Spinal cord (tissue), 10 donors: Measurements from ENCODE around the gene AP2A2. TPM values are rescaled to one million over a fixed set of nuclear protein-coding genes. Genes with fewer than 3 reads are reported as not detected.

Experiments
- DNase-seq, 6 donors: peaks; one replicate each; pipeline versions ENCODE4 v3.0.0 to v3.0.0-alpha.2; 2013 to 2015; ENCODE audit warnings: low spot score in 6 of 6, low read depth in 4 of 6
- H3K27ac ChIP-seq: one replicate; pipeline ENCODE4 v1.5.1; 2013; ENCODE audit warnings: low read depth, low read length, control low read depth
- H3K27me3 ChIP-seq: one replicate; pipeline ENCODE4 v1.6.1; 2013; ENCODE audit warnings: low read length; ENCODE audit not compliant: control insufficient read depth, insufficient read depth
- H3K36me3 ChIP-seq: one replicate; pipeline ENCODE4 v1.6.1; 2013; ENCODE audit warnings: low read length; ENCODE audit not compliant: control insufficient read depth, insufficient read depth
- H3K4me1 ChIP-seq: one replicate; pipeline ENCODE4 v1.6.1; 2013; ENCODE audit warnings: low read length; ENCODE audit not compliant: control insufficient read depth, insufficient read depth
- H3K4me3 ChIP-seq: one replicate; pipeline ENCODE4 v1.5.1; 2013; ENCODE audit warnings: low read depth, low read length, control low read depth
- H3K9me3 ChIP-seq: one replicate; pipeline ENCODE4 v1.6.1; 2013; ENCODE audit warnings: low read length; ENCODE audit not compliant: control insufficient read depth, insufficient read depth
- WGBS: methylation state at CpG from one replicate; pipeline ENCODE4 v1.1.5; 2013; ENCODE audit warnings: missing lambda C conversion rate; ENCODE audit not compliant: insufficient coverage; 5-methylcytosine and 5-hydroxymethylcytosine counted together
- polyA plus RNA-seq, 2 donors: library from polyadenylated mRNA; unstranded; fragments of 120-200 nt; gene quantifications; one replicate each; pipeline ENCODE4 v1.2.1, GENCODE V29; 2013; ENCODE audit not compliant: insufficient read length in 2 of 2
- total RNA-seq, 2 donors: library from RNA; depleted of rRNA in 1 of 2; stranded (reverse); fragments of 120-200 nt in 1 of 2; fragments of >200 nt in 1 of 2; gene quantifications; one replicate each; pipeline versions ENCODE4 v1.2.3 to v1.2.4, GENCODE V29; 2013 to 2014
- donor health status: healthy.

The AP2A2 gene
- total and polyA plus RNA-seq, 4 donors, result 46.4 to 132 (median 82.1) TPM

DNA sequence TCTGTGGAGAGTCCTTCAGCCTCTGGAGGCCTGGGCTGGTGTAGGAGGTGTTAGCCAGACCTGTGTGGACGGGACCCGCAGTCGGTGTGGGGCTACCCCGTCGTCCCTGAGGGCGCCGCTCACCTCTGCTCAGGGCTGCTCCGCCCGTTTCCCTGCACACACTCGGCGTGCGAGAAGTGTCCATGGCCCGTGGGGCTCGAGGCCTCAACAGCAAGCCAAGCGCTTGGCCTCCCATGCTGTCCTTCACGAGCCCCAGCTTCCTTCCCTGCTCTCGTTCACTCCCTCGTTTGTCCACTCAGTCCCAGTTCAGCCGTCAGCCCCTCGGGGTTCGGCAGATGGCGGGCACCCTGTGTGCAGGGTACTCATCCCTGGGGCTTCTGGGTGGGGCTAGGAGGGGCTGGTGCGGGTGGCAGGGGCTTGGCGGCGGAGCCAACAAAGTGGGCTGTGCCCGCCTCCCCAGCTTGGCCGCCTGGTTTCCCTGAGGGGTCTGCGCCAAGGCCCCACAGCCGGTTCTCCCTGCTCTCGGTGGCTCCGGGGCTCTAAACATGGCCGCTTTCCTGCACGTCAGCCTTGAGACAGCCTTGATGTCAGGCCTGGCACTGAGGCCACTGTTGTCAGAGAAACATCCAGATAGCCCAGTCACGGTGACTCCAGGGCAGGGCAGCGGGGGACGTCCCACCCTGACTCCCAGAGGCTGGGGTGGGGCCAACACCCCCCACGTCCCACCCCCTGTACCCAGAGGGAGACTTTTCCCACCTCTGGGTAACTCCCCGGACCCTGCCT, 107.5 kb downstream of the AP2A2 start:
- 82% methylated on average over 35 of the region's 38 CpGs for WGBS
- H3K27me3 ChIP-seq, result no peaks in the 10 kb centered on the region
- DNase-seq, result no peak
- H3K9me3 ChIP-seq, result no peaks in the 10 kb centered on the region
- H3K4me3 ChIP-seq, result no peak overlapping the region
- H3K27ac ChIP-seq, result no peak overlapping the region
- no peaks in the 10 kb centered on the region for H3K4me1 ChIP-seq
- peaks cover 14% of the 10 kb centered on the region for H3K36me3 ChIP-seq

DNA sequence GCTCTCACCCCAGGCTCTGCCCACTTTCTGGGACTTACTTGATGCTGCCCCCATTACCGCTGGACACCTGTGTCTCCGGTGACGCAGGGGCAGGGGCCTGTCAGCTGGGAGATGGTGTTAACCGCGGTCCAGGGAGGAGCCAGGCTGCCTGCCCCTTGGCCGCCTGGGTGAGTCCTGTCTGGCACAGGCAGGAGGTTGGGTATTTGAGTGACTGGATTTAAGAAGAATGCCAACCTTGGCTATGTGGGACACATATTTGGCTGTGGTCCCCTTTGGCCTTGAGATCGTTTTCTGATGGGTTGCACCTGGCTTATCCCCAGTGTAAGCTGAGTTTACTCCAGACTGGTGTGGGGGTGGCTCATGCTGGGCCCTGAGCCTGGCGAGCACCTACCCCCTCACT, 108.3 kb downstream of the AP2A2 start:
- no peaks in the 10 kb centered on the region for H3K27me3 ChIP-seq
- WGBS, result 77% methylated on average over 7 of the region's 8 CpGs
- H3K9me3 ChIP-seq, result no peaks in the 10 kb centered on the region

DNA sequence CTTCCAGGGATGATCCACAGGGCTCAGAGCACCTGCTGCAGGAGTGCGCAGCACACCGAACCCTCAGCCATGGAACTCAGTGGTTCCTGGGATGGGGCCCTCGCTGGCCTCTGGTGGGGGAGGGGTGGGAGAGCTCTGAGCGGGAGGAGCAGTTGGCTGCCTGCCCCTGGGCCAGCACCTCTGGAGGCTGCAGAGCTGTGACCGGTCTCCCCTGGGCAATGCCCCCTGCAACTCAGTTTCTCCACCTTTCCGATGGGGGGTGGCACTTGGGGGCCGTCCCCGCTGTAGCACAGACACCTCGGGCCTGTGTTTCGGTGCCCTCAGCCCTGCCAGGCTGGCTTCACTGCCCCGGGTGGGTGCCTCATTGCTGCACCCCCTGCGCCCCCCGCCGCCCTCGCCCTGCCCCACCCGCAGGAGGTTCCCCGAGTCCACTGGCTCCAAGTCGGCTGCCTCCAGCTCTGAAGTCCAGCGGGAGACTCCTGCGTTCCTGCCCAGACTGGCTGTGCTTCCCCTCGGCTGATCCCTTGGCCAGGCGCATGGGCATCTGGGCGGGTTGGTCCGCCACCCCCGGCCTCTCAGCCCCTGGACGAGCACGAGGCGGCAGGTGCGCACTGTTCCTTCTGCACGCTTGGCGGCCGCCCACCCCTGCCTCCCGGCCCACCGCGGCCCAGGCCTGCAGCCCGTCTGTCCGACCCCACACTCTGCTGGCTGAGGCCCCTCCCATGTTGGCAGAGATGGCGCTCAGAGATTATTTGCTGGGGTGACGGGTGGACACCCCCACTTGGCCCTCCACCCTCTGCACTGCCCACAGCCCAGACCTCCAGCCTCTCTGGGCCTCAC, 109.0 kb downstream of the AP2A2 start:
- Histone ChIP-seq H3K4me1 (no peaks in the 10 kb centered on the region), H3K27ac (no peak overlapping the region), H3K4me3 (no peak overlapping the region), H3K9me3 (no peaks in the 10 kb centered on the region), H3K27me3 (no peaks in the 10 kb centered on the region), H3K36me3 (peaks cover 6% of the 10 kb centered on the region)
- WGBS, result 75% methylated on average over 35 of the region's 39 CpGs
- DNase-seq, result no peak

More for the DNA sequence above, 108.3 kb downstream of the AP2A2 start:
- Histone ChIP-seq H3K27ac (no peak overlapping the region), H3K4me3 (no peak overlapping the region), H3K4me1 (no peaks in the 10 kb centered on the region), H3K36me3 (peaks cover 10% of the 10 kb centered on the region)
- DNase-seq, result no peak

DNA sequence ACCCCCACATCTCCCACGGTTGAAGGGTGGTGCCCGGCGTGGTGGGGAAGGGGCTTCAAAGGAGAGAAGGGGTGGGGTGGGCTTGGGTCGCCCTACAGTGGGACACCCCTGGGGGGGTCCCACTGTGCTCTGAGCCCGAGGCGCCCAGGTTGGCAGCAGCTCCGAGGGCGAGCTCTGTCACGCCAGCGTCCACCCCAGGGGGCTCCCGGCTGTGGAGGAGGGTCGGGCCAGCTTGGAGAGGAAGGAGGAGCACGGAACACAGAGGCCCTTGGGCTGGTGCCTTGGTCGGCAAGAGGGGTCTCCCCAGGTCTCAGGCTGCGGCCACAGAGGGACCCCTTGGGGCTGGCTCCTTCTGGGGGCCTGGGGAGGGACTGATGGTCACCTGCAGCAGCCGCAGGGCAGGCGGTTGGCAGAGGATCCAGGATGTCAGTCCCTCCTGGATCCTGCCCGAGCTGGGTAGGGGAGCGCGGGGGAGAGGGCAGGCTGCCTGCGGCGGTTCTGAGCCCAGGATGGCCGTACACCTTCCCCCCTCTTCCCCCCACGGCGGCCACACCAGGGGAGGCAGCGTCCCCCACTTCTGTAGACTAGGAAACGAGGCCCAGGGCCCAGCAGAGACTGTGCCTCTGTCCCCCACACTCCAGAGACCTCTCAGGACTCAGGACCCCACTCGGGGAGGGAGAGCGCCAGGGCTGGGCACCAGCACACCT, 110.1 kb downstream of the AP2A2 start:
- Histone ChIP-seq H3K4me3 (no peak overlapping the region), H3K4me1 (no peaks in the 10 kb centered on the region), H3K36me3 (peaks cover 8% of the 10 kb centered on the region), H3K27me3 (no peaks in the 10 kb centered on the region), H3K9me3 (no peaks in the 10 kb centered on the region), H3K27ac (no peak overlapping the region)
- DNase-seq, result no peak
- 77% methylated on average over 23 of the region's 29 CpGs for WGBS

DNA sequence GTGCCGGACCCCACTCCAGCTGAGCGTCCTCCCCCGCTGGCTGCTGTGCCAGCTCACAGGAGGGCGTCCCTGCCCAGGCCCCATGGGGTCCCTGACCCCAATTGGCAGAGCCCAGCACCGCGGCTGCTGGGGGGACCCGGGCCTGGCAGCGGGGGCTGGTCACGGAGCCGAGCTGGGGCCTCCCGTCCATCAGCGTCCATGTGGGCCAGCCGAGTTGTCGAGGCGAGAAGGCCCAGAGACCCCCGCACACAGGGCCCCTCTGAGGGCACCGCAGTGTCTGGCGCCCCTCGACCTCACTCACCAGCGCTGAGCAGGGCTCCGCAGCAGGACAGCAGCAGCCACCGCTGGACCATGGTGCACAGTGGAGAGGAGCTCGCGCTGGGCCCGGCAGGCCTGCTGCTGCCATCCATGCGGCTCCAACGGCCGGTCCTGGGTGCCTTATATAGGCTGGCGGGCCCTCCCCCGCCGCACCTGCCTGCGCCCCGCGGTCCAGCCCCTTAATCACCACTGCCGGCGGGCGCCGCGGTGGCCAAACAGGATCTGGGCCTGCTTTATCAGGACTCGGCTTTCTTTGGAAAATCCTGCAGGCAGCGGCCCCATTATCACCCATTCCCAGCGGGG, 110.7 kb downstream of the AP2A2 start, which contains the start of gene MUC6:
TSS of gene MUC6 (minus strand) at position 416 of the 621 bp plus-strand sequence. CDS start at position 353, 63 bp downstream.
- Histone ChIP-seq H3K27me3 (no peaks in the 10 kb centered on the region), H3K4me3 (no peak within 1 kb of the TSS), H3K4me1 (no peaks in the 10 kb centered on the region), H3K36me3 (peaks cover 8% of the 10 kb centered on the region), H3K9me3 (no peaks in the 10 kb centered on the region), H3K27ac (no peak within 1 kb of the TSS)
- no peak for DNase-seq
- 63% methylated on average over 42 of the region's 42 CpGs for WGBS

DNA sequence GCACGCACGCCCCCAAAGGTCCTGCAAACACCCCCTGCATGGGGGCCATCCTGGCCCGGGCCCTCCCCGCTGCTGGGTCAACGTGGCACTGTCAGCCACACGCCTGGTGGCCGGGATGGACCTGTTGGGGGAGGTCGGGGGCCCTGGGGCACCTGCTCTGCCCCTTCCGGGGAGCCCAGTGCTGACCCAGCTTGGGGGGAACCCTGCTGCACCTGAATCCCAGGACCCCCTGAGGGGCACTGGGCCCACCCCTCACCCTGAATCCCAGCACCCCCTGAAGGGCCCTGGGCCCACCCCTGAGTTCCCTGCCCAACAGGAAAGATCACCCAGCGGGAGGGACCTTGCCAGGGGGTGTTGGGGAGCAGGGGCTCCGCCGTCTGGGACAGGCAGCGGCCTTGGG, 111.3 kb downstream of the AP2A2 start:
- Histone ChIP-seq H3K36me3 (peaks cover 5% of the 10 kb centered on the region), H3K9me3 (no peaks in the 10 kb centered on the region), H3K27ac (no peak overlapping the region), H3K4me1 (no peaks in the 10 kb centered on the region), H3K27me3 (no peaks in the 10 kb centered on the region), H3K4me3 (no peak overlapping the region)
- 76% methylated on average over 9 of the region's 13 CpGs for WGBS
- no peak for DNase-seq

DNA sequence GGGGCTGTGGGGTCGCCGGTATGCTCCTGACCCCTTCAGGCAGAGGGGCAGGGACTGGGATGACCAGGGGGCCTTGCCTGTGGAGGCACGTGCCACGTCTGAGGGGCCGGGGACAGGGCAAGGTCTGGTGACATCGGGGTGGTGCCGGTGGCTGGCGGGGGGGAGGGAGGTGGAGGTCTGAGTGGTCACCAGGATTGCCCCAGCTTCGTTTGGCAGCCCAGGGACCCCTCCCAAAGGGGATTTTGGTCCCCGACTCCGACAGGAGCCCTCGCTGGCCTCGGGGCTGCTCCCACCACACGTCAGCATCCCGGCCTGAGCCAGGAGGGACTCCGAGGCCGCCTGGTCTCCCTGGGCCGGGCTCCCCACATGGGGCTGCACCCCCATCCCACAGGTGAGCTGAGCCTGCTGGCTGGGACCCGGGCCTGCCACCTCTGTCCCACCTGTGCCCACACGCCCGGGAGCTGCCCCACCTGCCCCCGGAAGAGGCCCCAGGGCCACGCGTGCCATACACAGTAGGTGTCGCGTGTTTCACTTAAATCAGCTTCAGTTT, 111.9 kb downstream of the AP2A2 start:
- H3K27ac ChIP-seq, result no peak overlapping the region
- DNase-seq, result no peak
- no peaks in the 10 kb centered on the region for H3K27me3 ChIP-seq
- H3K4me1 ChIP-seq, result no peaks in the 10 kb centered on the region
- H3K36me3 ChIP-seq, result peaks cover 5% of the 10 kb centered on the region
- no peak overlapping the region for H3K4me3 ChIP-seq
- H3K9me3 ChIP-seq, result no peaks in the 10 kb centered on the region
- WGBS, result 86% methylated on average over 23 of the region's 26 CpGs

DNA sequence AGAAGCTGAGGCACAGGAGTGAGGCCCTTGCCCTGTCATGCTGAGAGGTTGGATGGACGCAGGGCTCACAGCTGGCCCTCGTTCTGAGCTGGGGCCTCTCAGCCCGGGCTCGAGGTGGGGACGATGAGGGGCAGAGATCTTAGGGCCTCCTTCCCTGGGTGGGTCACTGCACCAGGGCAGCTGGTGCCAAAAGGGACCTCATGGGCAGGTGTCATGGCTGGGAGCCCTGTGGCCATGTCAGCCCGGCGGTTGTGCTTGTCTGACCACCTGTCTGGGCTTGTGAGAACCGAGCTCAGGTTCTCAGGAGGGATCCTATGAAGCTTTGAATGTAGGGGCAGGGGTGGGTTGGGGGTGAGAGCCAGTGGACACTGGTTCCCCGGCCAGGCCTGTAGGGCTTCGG, 112.7 kb downstream of the AP2A2 start:
- WGBS, result 84% methylated on average over 10 of the region's 10 CpGs
- DNase-seq, result no peak
- no peaks in the 10 kb centered on the region for H3K27me3 ChIP-seq

DNA sequence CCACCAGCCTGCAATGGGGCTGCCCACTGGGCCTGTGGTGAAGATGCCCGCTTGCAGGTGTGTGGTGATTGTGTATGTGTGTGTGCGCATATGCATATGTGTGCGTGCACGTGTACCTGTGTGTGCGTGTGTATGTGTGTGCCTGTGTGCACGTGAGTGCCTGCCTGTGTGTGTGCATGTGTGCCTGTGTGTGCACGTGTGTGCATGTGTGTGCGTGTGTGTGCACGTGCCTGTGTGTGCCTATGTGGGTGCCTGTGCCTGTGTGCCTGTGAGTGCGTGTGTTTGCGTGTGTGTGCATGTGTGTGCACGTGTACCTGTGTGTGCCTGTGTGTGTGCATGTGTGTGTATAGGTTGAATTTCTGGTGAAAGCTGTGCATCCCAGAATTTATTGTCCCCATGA, 113.3 kb downstream of the AP2A2 start:
- no peaks in the 10 kb centered on the region for H3K9me3 ChIP-seq
- WGBS, result 97% methylated on average over 12 of the region's 12 CpGs
- peaks cover 6% of the 10 kb centered on the region for H3K4me1 ChIP-seq
- DNase-seq, result no peak
- H3K36me3 ChIP-seq, result peaks cover 5% of the 10 kb centered on the region
- no peaks in the 10 kb centered on the region for H3K27me3 ChIP-seq
- H3K4me3 ChIP-seq, result no peak overlapping the region
- no peak overlapping the region for H3K27ac ChIP-seq

More for the DNA sequence above, 112.7 kb downstream of the AP2A2 start:
- Histone ChIP-seq H3K36me3 (peaks cover 5% of the 10 kb centered on the region), H3K4me1 (peaks cover 2% of the 10 kb centered on the region), H3K27ac (no peak overlapping the region), H3K4me3 (no peak overlapping the region), H3K9me3 (no peaks in the 10 kb centered on the region)
